GM18520 (cell line): ENCODE results near the gene ZNF236.

Experiments used
- ATAC-seq: cut with Tn5 transposase; IDR thresholded peaks from one replicate; pipeline ENCODE4 v1.9.1; 2021; ENCODE audit not compliant: unreplicated experiment

ZNF236 gene

DNA sequence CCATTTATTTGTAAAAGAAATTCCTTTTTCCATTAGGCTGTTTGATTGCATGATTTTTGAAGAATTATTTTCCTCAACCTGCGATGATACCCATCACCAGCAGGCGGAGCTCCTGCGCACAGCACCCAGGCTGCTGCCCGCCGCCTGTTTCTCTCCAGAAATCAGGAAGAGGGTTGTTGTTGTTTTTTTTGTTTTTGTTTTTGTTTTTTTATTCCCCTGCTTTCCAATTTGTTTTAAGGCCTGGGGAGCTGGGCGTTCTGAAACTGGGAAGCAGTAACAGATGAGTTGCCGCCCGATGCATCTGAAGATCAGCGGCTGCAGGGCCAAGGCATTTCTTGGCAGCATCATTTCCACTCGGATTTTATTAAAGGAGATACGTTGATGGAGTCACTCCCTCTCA, 178.2 kb downstream of the ZNF236 start:
- no peak for ATAC-seq

- ATAC-seq = no peak
These were observed 178.7 kb downstream of the ZNF236 start for GRCh38 chr18:77001041-77001440.

- no peak for ATAC-seq
These were observed 179.6 kb downstream of the ZNF236 start for GRCh38 chr18:77001979-77002378.

DNA sequence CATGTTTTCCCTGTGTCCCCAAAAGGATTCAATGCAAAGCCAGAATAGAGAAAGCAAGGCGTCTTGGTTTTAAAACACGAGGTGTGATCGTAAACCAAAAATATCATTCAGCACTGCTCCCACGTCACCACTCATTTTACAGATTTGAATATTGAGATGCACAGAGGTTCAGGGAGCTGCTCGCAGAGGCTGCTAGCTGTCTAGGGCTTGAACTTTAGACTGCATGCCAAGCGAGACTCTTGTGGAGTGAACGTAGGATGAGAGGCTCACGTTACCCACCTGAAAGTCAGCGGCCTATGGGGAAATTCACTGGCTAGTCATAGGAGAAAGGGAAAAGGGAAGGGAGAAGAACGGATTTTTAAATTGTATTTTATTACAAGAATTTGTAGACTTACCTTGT, 180.1 kb downstream of the ZNF236 start:
- no peak for ATAC-seq

DNA sequence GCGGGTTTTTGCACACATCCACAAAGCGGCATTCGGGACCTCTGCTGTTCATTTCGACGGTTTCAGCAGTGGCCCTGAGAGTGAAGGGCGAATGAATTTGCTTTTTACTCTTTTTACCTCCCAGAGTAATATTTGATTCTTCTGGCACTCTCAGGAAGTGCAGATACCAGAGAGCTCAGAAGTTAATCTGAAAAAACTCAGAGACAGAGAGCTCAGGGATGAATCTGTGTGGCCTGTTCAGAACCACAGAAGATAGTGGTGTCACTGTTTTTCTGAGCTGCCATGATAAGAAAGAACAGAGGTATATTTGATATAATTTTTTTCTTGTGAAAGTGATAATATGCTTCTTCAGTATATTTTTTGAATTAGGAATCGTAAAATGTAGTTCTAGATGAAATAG, 181.0 kb downstream of the ZNF236 start:
- no peak for ATAC-seq

DNA sequence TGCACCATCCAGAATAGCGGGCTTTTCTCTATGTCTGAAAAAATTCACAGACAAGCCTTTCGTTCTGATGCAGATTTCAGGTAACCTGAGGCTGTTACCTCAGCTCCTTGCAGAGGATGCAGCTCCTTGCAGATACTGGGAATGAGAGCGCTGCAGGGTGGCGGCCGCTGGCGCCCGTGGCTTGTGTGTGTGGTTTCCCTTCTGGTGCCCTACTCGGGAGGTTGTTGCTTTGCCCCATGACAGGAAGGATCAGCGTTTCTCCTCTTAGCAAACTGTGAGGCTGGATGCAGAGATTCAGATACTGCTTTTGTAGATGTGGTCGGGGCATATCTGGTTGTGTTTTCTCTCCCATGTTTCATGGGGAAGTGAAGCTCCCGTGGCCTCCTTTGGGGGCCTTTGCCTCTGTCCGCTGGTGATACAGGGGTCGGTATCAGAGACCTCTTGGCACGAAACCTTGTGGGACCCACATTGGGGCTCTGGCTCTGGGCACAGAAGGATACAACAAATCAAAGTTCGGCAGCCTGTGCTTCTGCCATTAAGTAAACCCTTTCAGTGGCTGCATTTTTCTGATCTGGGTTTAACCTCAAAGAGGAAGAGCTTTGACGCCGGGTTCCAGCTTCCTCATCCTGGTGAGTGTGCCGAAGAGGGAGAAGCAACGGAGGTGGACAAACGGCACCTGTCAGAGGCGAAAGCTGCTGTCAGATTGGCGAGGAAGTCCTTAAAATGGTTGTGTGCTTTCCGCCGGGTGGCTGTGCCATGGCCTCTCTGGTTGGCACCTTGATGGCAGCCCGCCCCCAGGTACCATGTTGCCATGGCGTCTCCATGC, 182.4 kb downstream of the ZNF236 start:
- ATAC-seq = no peak

DNA sequence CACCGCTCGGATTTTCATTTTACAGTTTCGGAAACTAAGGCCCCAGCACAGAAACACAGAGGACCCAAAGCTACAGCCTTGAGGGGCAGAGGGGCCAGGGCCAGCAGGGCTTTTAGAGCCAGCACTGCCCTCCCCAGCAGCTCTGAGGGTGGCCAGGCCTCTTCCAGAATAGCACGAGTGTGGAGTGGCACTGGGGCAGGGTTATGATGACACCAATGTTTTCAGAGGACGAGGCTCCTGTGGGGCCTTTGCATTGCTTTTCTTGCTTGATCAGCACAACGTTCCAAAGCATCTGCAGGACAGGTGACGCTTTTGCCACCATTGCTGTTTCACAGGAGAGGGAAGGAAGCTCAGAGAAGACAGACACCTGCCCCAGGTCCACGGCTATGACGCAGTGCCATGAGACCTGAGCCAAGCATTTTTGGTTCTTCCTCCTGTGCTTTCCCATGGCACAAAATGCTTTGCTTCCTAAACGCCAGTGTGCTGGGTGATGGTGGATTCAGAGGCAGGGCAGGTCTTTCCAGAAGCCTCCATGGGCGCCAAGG, 183.4 kb downstream of the ZNF236 start:
- ATAC-seq = no peak

- ATAC-seq = no peak
These were observed 184.2 kb downstream of the ZNF236 start for GRCh38 chr18:77006305-77007175.

GRCh38 chr18:77007251-77007650, 184.9 kb downstream of the ZNF236 start:
- no peak for ATAC-seq

DNA sequence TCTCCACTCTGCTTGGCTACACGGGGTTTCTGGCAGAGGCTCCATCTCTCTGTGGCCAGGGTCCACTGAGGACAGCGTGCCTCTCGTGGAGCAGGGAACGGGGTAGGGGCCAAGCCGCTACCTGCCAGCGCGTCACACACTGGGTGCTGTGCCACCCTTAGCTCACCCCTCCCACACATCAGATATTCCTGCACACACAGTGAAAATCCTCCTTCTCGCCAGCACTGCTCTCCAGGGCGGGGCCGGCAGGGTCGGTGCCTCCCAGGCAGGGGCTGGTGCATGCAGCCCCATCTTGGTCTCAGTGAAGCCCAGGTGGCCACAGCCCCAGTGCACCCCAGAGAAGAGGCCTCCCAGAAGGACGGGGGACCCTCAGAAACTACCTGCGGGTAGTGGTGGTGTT, 185.6 kb downstream of the ZNF236 start:
- ATAC-seq = no peak

GRCh38 chr18:77008576-77009315, 186.4 kb downstream of the ZNF236 start:
- no peak for ATAC-seq

- ATAC-seq = no peak
These were observed 187.3 kb downstream of the ZNF236 start for GRCh38 chr18:77009675-77010074.

GRCh38 chr18:77012120-77012519, 189.8 kb downstream of the ZNF236 start:
- no peak for ATAC-seq

DNA sequence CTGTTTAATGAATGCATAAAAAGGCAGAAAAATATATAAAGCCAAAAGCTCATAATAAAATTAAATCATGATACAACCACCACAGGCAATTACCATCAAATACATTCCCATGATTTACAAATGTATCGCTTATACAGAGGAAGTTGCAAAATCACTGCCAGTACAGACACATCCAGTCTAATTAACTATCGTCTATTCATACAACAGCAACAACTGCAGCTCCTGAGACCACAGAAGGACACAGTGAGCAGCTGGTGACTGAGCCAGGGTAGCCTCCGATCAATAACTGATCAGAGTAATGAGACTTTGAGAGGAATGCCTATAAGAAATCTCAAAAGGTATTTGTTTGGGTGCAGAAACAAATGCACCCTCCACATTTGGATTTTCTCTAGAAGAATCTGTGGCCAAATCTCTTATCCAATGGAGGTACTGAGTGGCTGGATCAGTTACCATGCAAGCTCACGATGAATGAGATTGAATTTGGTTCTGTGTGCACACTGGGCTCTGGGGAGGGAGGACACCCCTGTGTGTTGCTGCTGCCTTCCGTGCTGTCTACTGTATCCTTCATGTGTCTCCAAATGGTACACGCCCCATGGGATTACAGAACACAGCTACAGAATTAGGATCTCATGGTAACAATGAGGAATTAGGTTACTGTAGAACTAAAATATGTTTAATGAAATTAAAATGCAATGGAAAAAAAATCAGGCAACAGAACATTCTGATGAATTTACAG, 190.6 kb downstream of the ZNF236 start:
- no peak for ATAC-seq

DNA sequence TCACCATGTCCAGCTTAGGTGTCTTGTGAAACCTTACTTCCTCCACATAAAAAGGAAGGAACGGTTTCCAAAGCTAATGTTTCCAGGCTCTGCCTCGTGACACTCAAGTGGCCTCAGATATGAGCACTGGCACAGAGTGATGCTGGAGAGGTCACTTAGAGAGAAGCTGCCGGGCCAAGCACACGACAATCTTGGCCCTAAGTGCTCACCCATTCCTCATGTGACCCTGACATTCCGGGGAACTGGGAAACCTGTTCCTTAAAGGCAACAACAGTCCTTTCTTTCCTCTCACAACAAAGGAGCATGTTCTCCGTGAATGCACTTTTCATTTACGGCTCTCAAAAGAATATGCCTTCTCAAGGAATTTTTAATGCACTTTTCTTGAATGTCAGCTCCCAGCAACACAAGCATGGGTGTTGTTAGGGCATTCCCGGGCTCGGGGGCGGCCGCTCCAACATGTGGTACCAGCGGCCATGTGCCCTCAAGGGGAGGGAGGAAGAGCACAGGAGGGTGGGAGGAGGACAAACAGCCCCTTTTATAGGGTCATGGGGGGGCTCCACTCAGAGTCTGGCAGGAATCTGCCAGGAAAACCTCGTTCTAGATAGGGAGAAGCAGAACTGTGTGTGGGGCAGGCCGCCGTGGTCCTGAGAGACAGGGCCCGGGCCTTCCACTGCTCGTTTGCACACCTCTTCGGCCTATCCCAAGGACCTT, 191.6 kb downstream of the ZNF236 start:
- ATAC-seq = no peak

GRCh38 chr18:77014538-77014937, 192.2 kb downstream of the ZNF236 start:
- no peak for ATAC-seq

DNA sequence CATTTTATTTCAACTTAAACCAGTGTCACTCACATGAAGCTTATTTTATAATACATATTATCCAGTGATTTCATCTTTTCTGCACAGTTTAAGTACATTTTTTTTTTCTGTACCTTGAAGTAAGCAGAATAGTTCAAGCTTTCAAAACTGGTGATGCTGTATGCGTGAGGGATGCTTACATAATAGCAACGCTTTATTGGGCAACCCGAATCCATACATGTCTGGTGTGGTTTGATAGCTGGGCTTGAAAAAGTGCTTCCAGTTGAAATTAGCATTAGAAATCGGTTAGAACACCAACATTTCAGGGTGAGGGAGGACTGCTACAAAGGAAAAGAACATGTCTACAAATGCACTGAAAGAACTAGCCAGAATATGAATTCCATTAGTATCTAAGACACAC, 192.8 kb downstream of the ZNF236 start:
- no peak for ATAC-seq

- no peak for ATAC-seq
These were observed 193.7 kb downstream of the ZNF236 start for GRCh38 chr18:77015771-77016710.

GRCh38 chr18:77016936-77017335, 194.6 kb downstream of the ZNF236 start:
- ATAC-seq = no peak
